HepG2 (cell line): ENCODE data around the gene SERTAD1. TPM values are rescaled to one million over a fixed set of nuclear protein-coding genes. Genes with fewer than 3 reads are reported as not detected.

Experiments
- AKNA ChIP-seq: sonication (generic); formaldehyde crosslinking; IDR thresholded peaks from 2 replicates; pipeline ENCODE4 v1.4.0; 2020; ENCODE audit warnings: missing genetic modification reagents, borderline replicate concordance
- BHLHE40 ChIP-seq: IDR thresholded peaks from 2 replicates; pipeline ENCODE4 v1.6.1; 2011; ENCODE audit warnings: low read length, improper control_type of control experiment
- DRAP1 ChIP-seq: IDR thresholded peaks from 2 replicates; pipeline ENCODE4 v1.6.1; 2016; ENCODE audit warnings: missing genetic modification reagents, missing compliant biosample characterization
- EHMT2 ChIP-seq: fragments of 200-600 bp; sonication (generic); IDR thresholded peaks from 2 replicates; pipeline ENCODE4 v1.7.0; 2017; ENCODE audit warnings: antibody characterized with exemption, low read depth, low read length, borderline replicate concordance
- HDAC2 ChIP-seq: sonication (generic); formaldehyde crosslinking; IDR thresholded peaks from 2 replicates; pipeline ENCODE4 v1.4.0; 2020; ENCODE audit warnings: missing genetic modification reagents
- KDM4B ChIP-seq: sonication (generic); formaldehyde crosslinking; IDR thresholded peaks from 2 replicates; pipeline ENCODE4 v1.4.0; 2020; ENCODE audit warnings: missing genetic modification reagents
- MLXIP ChIP-seq: sonication (generic); formaldehyde crosslinking; IDR thresholded peaks from 2 replicates; pipeline ENCODE4 v1.9.0; 2021; ENCODE audit warnings: missing genetic modification reagents, borderline replicate concordance
- NCOA5 ChIP-seq: sonication (generic); formaldehyde crosslinking; IDR thresholded peaks from 2 replicates; pipeline ENCODE4 v1.4.0; 2020; ENCODE audit warnings: missing genetic modification reagents
- PBX2 ChIP-seq: IDR thresholded peaks from 2 replicates; pipeline ENCODE4 v1.6.1; 2016; ENCODE audit warnings: control low read depth
- XRCC5 ChIP-seq: fragments of 200-400 bp; formaldehyde crosslinking; optimal IDR thresholded peaks from 2 replicates; pipeline ENCODE3; 2017; ENCODE audit warnings: mild to moderate bottlenecking, low read length
- ZNF34 ChIP-seq: sonication (generic); formaldehyde crosslinking; IDR thresholded peaks from 2 replicates; pipeline ENCODE4 v1.4.0; 2020; ENCODE audit warnings: mild to moderate bottlenecking, missing genetic modification reagents, borderline replicate concordance
- ZNF441 ChIP-seq: sonication (generic); formaldehyde crosslinking; IDR thresholded peaks from 2 replicates; pipeline ENCODE4 v1.7.0; 2021; ENCODE audit warnings: missing genetic modification reagents, borderline replicate concordance
- ZNF691 ChIP-seq: sonication (generic); formaldehyde crosslinking; IDR thresholded peaks from 2 replicates; pipeline ENCODE4 v1.4.0; 2020; ENCODE audit warnings: missing genetic modification reagents, low read depth, mild to moderate bottlenecking, borderline replicate concordance
- polyA plus RNA-seq, 8 experiments: library from polyadenylated mRNA; depleted of rRNA in 3 of 8; stranded (reverse) in 7 of 8; unstranded in 1 of 8; fragments of >200 nt; fragmentation: Illumina TruSeq in 4 of 8; extraction: Trizol in 4 of 8; gene quantifications; 2 replicates each; pipeline versions ENCODE4 v1.2.1 to v1.2.3, GENCODE V29; 2011 to 2016; ENCODE audit warnings: low read depth in 4 of 8, missing spikeins in 1 of 8, mixed read lengths in 1 of 8; ENCODE audit not compliant: insufficient read depth in 1 of 8
- total RNA-seq, 5 experiments: library from RNA; depleted of rRNA; stranded (reverse); fragments of >200 nt; fragmentation: Illumina TruSeq; extraction: Trizol; gene quantifications; 2 replicates each; pipeline ENCODE4 v1.2.3, GENCODE V29; 2016; ENCODE audit warnings: low read depth in 1 of 5
- TF ChIP-seq, protein P1 (sequence below): sonication (generic); formaldehyde crosslinking; IDR thresholded peaks from 2 replicates; pipeline ENCODE4 v1.5.0; 2020; ENCODE audit warnings: missing genetic modification reagents
- TF ChIP-seq, protein P2 (sequence below): sonication (generic); formaldehyde crosslinking; IDR thresholded peaks from 2 replicates; pipeline ENCODE4 v1.5.0; 2020; ENCODE audit warnings: mild to moderate bottlenecking, low read depth, missing genetic modification reagents, borderline replicate concordance

The SERTAD1 gene
- total and polyA plus RNA-seq, 2 of the 13 experiments (the other 11 are each of a cell fraction or from before 2014, with no cell fraction given) = 4.3 to 4.5 TPM

DNA sequence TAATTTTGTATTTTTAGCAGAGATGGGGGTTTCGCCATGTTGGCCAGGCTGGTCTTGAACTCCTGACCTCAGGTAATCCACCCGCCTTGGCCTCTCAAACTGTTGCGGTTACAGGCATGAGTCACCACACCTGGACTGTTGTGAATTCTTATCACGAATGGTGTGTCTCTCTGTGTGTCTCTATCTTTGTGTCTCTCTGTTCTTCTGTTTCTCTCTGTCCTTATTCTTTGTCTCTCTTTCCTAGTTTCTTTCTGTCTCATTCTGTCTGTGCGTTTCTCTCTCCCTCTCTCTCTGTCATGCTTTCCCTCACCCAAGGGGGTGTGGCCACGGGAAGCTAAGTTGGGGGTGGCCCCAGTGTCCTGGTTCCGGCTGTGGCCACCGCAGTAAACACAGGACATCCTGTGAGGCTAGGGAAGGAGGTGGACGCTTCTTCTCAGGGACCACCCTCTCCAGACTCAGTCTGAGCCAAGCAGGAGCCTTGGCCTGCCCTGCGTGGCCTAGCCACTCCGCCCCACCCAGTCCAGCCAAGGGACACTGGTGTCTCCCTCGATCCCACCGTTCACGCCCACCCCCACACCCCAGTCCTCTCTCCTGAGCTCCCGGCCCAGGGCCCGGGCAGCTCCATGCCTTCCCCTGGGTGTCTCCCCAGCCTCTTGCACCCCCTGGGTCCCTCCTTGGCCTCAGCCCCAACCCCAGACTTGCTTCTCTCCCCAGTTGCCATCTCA, 8.7 kb downstream of the SERTAD1 start (continued):
- TF ChIP-seq, protein P1, sequence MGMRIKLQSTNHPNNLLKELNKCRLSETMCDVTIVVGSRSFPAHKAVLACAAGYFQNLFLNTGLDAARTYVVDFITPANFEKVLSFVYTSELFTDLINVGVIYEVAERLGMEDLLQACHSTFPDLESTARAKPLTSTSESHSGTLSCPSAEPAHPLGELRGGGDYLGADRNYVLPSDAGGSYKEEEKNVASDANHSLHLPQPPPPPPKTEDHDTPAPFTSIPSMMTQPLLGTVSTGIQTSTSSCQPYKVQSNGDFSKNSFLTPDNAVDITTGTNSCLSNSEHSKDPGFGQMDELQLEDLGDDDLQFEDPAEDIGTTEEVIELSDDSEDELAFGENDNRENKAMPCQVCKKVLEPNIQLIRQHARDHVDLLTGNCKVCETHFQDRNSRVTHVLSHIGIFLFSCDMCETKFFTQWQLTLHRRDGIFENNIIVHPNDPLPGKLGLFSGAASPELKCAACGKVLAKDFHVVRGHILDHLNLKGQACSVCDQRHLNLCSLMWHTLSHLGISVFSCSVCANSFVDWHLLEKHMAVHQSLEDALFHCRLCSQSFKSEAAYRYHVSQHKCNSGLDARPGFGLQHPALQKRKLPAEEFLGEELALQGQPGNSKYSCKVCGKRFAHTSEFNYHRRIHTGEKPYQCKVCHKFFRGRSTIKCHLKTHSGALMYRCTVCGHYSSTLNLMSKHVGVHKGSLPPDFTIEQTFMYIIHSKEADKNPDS (CRISPR knock-in tag) = no peak
- TF ChIP-seq NCOA5 (CRISPR knock-in tag) (no peak), HDAC2 (CRISPR knock-in tag) (peak; percentile 51; the same call in 1 of the 2 replicates), ZNF441 (CRISPR knock-in tag) (no peak), BHLHE40 (no peak), DRAP1 (CRISPR knock-in tag) (peak; percentile 49; the same call in 1 of the 2 replicates), ZNF691 (CRISPR knock-in tag) (0 out of 2 replicates have a peak, but pooled peaks have one; percentile 22), EHMT2 (no peak), AKNA (no peak), KDM4B (no peak), ZNF34 (CRISPR knock-in tag) (no peak), PBX2 (CRISPR knock-in tag) (no peak), MLXIP (CRISPR knock-in tag) (no peak), XRCC5 (no peak)
- TF ChIP-seq, protein P2, sequence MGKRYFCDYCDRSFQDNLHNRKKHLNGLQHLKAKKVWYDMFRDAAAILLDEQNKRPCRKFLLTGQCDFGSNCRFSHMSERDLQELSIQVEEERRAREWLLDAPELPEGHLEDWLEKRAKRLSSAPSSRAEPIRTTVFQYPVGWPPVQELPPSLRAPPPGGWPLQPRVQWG (CRISPR knock-in tag) = no peak
